ENCODE data around the gene SEPTIN1. TPM values are rescaled to one million over a fixed set of nuclear protein-coding genes. Genes with fewer than 3 reads are reported as not detected.
A peak's percentile ranks its signal among the peaks of the same experiment; 100 is the strongest.

The SEPTIN1 gene
- total RNA-seq, 1 experiment from 2014 or later: 0.34 TPM

DNA sequence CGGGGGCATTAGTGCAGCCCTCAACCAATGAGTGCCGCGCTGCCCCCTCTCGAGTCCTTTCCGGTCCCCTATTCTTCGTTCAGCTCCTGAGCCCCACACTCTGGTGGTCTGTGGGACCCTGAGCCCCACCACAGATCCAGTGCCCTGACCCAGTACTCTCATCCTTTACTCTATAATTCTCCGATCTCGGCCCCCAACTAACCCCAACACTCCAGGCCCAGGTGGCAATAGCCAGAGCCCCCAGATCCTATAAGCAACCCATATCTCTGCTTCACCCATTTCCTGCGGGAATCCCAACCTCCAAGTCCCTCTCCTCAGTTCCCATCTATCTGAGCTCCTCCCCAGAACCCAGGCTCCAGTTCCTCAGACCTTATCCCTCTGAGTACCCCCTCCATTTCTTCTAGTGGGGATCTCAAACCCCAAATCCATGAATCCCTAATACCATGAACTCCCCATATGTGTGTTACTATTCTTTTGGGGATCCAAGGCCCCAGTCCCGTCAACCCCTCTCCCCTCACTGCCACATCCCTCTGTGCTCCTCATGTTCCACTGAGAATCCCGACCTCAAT lies 11.0 kb downstream of the SEPTIN1 start:
- Histone ChIP-seq H3K9me3 (no peaks in the 10 kb centered on the region), H3K4me1 (peaks cover 28% of the 10 kb centered on the region), H3K36me3 (ENCODE audit: control insufficient read depth, insufficient read depth, low read length) (no peaks in the 10 kb centered on the region), H3K4me3 (ENCODE audit: low read depth, low read length) (peak overlapping the region; percentile 37), H3K27me3 (replicated peaks; ENCODE audit: control insufficient read depth, insufficient read depth, low read length) (no peaks in the 10 kb centered on the region)
- Mint-ChIP-seq H3K36me3 (ENCODE audit: insufficient read depth, unreplicated experiment) (peaks cover 18% of the 10 kb centered on the region), H3K4me3 (ENCODE audit: unreplicated experiment) (peak overlapping the region; percentile 83), H3K27ac (ENCODE audit: unreplicated experiment) (peak overlapping the region; percentile 99), H3K9me3 (ENCODE audit: unreplicated experiment) (no peaks in the 10 kb centered on the region), H3K27me3 (ENCODE audit: insufficient read depth, unreplicated experiment) (no peaks in the 10 kb centered on the region), H3K4me1 (ENCODE audit: low read depth, unreplicated experiment) (peaks cover 33% of the 10 kb centered on the region)
- ChIA-PET POLR2A (interaction anchor here (0.6 to 2.0 kb wide), 16 partner anchors 11 to 305 kb away, joined by 3 to 30 read pairs (median 6); partner anchors contain the start of genes ALDOA, CD2BP2, DCTPP1 and SEPTIN1), CTCF (interaction anchor here (0.7 to 2.2 kb wide), 16 partner anchors 15 to 339 kb away, joined by 3 to 18 read pairs (median 4); partner anchors contain the start of genes CD2BP2, DCTPP1, PRR14 and TBX6)
- no peak for DNase-seq
- intact Hi-C loops (cut with micrococcal nuclease; ENCODE audit: unreplicated experiment): no loop called here
- TF ChIP-seq, protein P1, sequence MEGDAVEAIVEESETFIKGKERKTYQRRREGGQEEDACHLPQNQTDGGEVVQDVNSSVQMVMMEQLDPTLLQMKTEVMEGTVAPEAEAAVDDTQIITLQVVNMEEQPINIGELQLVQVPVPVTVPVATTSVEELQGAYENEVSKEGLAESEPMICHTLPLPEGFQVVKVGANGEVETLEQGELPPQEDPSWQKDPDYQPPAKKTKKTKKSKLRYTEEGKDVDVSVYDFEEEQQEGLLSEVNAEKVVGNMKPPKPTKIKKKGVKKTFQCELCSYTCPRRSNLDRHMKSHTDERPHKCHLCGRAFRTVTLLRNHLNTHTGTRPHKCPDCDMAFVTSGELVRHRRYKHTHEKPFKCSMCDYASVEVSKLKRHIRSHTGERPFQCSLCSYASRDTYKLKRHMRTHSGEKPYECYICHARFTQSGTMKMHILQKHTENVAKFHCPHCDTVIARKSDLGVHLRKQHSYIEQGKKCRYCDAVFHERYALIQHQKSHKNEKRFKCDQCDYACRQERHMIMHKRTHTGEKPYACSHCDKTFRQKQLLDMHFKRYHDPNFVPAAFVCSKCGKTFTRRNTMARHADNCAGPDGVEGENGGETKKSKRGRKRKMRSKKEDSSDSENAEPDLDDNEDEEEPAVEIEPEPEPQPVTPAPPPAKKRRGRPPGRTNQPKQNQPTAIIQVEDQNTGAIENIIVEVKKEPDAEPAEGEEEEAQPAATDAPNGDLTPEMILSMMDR (IDR thresholded peaks at IDR 0.05; ENCODE audit: insufficient read depth in 1 of 2, low read depth in 1 of 2, low read length in 1 of 2, severe bottlenecking in 1 of 2, unreplicated experiment in 1 of 2): no peak
- TSS peak; percentile 95 for BruUV-seq (replicated peaks)

DNA sequence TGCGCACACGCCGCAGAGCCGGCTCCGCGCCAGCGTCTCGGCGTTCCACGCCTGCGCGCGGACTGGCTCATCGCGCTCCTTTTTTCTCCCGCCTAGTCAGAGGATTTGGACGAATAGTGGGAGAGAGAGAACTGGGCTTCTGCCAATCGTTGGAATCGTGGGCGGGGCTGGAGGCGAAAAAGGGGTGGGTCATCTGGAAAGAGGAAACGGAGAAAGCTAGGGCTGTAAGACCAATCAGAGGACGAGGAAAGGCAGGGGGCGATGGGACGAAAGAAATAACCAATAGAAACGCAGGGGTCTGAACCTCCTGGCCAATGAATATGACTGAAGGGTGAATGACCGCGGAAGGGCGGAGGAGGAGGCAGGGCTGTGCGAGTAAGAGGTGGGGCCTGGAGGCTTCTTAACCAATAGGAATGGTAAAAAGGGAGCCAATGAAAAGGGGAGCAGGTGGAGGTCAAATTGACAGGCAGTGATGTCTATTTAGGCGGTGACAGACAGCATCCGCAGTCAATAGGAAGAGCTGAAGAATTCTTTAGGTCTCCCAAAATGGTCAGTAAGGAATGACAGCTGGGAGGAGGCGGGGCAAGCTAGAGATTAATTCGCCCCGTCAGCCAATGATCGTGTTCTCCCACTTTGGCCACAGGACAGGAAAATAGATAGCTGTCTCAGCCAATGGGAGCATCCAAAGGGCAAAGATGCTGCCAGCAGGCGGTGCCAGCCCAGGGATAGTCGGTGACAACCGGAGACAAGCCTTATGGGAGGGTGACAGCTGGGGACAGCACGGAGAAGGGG lies 11.7 kb downstream of the SEPTIN1 start, which contains the start of gene TBC1D10B:
Gene TBC1D10B (minus strand): TSS at position 39 of the 792 bp plus-strand sequence. CDS start 311 bp downstream, outside the sequence.
- H3K9me3 Mint-ChIP-seq (ENCODE audit: unreplicated experiment): no peaks in the 10 kb centered on the region
- TF ChIP-seq, protein P1 (IDR thresholded peaks at IDR 0.05; ENCODE audit: insufficient read depth in 1 of 2, low read depth in 1 of 2, low read length in 1 of 2, severe bottlenecking in 1 of 2, unreplicated experiment in 1 of 2): peak; percentile 17 to 40

DNA sequence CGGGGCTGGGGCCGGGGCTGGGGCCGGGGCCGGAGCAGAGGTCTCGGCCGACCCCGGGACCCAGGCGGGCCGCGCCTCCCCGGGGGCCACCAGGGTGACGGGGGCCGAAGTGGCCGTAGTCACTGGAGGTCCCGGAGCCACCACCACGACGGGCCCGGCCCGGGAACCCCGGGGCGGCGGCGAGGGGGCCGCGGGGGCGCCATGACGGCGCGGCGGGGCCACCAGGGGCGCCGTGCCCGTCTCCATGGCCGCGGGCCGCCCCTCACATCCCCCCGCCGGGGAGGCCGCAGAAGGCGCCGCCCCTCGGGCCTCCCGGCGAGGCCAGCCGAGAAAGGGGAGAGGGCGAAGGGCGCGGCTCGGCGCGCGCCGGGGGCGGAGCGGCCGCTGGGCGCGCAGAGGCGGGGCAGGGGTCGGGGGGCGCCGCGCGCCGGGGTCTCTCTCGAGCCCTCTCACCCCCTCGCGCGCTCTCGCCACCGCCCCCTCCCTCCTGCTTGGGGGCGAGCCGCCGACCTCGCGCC lies 12.4 kb downstream of the SEPTIN1 start:
- TF ChIP-seq, protein P1 (IDR thresholded peaks at IDR 0.05; ENCODE audit: insufficient read depth in 1 of 2, low read depth in 1 of 2, low read length in 1 of 2, severe bottlenecking in 1 of 2, unreplicated experiment in 1 of 2): no peak
- Histone ChIP-seq H3K9me3 (no peaks in the 10 kb centered on the region), H3K4me3 (ENCODE audit: low read depth, low read length) (peak overlapping the region; percentile 63), H3K4me1 (peaks cover 19% of the 10 kb centered on the region), H3K36me3 (ENCODE audit: control insufficient read depth, insufficient read depth, low read length) (no peaks in the 10 kb centered on the region), H3K27me3 (replicated peaks; ENCODE audit: control insufficient read depth, insufficient read depth, low read length) (no peaks in the 10 kb centered on the region)
- no TSS peak for BruUV-seq (replicated peaks)
- ChIA-PET CTCF (interaction anchor here (0.7 to 2.2 kb wide), 10 partner anchors 11 to 279 kb away, joined by 3 to 18 read pairs (median 8); partner anchors contain the start of genes DCTPP1, TBX6, ZNF48 and ZNF771), POLR2A (interaction anchor here (1.0 to 2.0 kb wide), 5 partner anchors 15 to 304 kb away, joined by 7 to 30 read pairs (median 10); partner anchors contain the start of genes ALDOA, CD2BP2, DCTPP1 and ZNF48)
- Mint-ChIP-seq H3K27ac (ENCODE audit: unreplicated experiment) (peak overlapping the region; percentile 99), H3K4me3 (ENCODE audit: unreplicated experiment) (peak overlapping the region; percentile 83), H3K27me3 (ENCODE audit: insufficient read depth, unreplicated experiment) (no peaks in the 10 kb centered on the region), H3K9me3 (ENCODE audit: unreplicated experiment) (no peaks in the 10 kb centered on the region), H3K4me1 (ENCODE audit: low read depth, unreplicated experiment) (peaks cover 33% of the 10 kb centered on the region), H3K36me3 (ENCODE audit: insufficient read depth, unreplicated experiment) (peaks cover 28% of the 10 kb centered on the region)
- intact Hi-C loops (cut with micrococcal nuclease; ENCODE audit: unreplicated experiment): no loop called here
- DNase-seq: peak in 1 of 2 experiments; percentile 37

More for the DNA sequence above, 11.7 kb downstream of the SEPTIN1 start, which contains the start of gene TBC1D10B:
- H3K4me3 Mint-ChIP-seq (ENCODE audit: unreplicated experiment): peak within 1 kb of the TSS; percentile 83
- CTCF ChIA-PET: interaction anchor here (0.6 to 2.2 kb wide), 20 partner anchors 11 to 339 kb away, joined by 3 to 18 read pairs (median 4); partner anchors contain the start of genes CD2BP2, DCTPP1, PRR14 and TBX6
- intact Hi-C loops (cut with micrococcal nuclease; ENCODE audit: unreplicated experiment): no loop called here
- H3K27me3 ChIP-seq (replicated peaks; ENCODE audit: control insufficient read depth, insufficient read depth, low read length): no peaks in the 10 kb centered on the region
- peaks cover 21% of the 10 kb centered on the region for H3K4me1 ChIP-seq
- BruUV-seq (replicated peaks): no TSS peak
- peak within 1 kb of the TSS; percentile 99 for H3K27ac Mint-ChIP-seq (ENCODE audit: unreplicated experiment)
- peaks cover 21% of the 10 kb centered on the region for H3K36me3 Mint-ChIP-seq (ENCODE audit: insufficient read depth, unreplicated experiment)
- DNase-seq: peak; percentile 98 to 99
- POLR2A ChIA-PET: interaction anchor here (0.6 to 2.0 kb wide), 18 partner anchors 11 to 305 kb away, joined by 3 to 30 read pairs (median 6); partner anchors contain the start of genes ALDOA, CD2BP2, DCTPP1 and SEPTIN1
- no peaks in the 10 kb centered on the region for H3K9me3 ChIP-seq
- peaks cover 33% of the 10 kb centered on the region for H3K4me1 Mint-ChIP-seq (ENCODE audit: low read depth, unreplicated experiment)
- no peaks in the 10 kb centered on the region for H3K27me3 Mint-ChIP-seq (ENCODE audit: insufficient read depth, unreplicated experiment)
- peak within 1 kb of the TSS; percentile 63 for H3K4me3 ChIP-seq (ENCODE audit: low read depth, low read length)
- H3K36me3 ChIP-seq (ENCODE audit: control insufficient read depth, insufficient read depth, low read length): no peaks in the 10 kb centered on the region

Measured in Caco-2 (cell line).